Adrenal gland (tissue), 12 donors: ENCODE data around the gene MRPL2. TPM values are rescaled to one million over a fixed set of nuclear protein-coding genes. Genes with fewer than 3 reads are reported as not detected.

Experiments used
- DNase-seq, 7 donors: peaks; one replicate each; pipeline ENCODE4 v3.0.0-alpha.2; 2019 to 2020
- H3K27ac ChIP-seq, 5 donors: fragments of 200-600 bp; sonication (generic) in 4 of 5; 1 replicate in 3 of 5; 2 replicates in 2 of 5; pipeline versions ENCODE4 v1.5.1 to v1.8.0; 2016 to 2020; ENCODE audit warnings: mild to moderate bottlenecking in 1 of 5
- H3K27me3 ChIP-seq: fragments of 200-600 bp; 2 replicates; pipeline ENCODE4 v1.8.0; 2021
- H3K36me3 ChIP-seq, 2 donors: fragments of 200-600 bp; replicated peaks in 1 of 2; 1 replicate in 1 of 2; 2 replicates in 1 of 2; pipeline versions ENCODE4 v1.5.1 to v1.8.0; 2018 to 2022
- H3K4me1 ChIP-seq, 2 donors: fragments of 200-600 bp; replicated peaks in 1 of 2; 1 replicate in 1 of 2; 2 replicates in 1 of 2; pipeline versions ENCODE4 v1.5.1 to v1.8.0; 2018 to 2021
- H3K4me3 ChIP-seq, 4 donors: fragments of 200-600 bp; sonication (generic) in 3 of 4; one replicate each; pipeline ENCODE4 v1.5.1; 2016 to 2018
- H3K9me3 ChIP-seq, 3 donors: fragments of 200-600 bp; sonication (generic) in 1 of 3; replicated peaks in 1 of 3; 1 replicate in 2 of 3; 2 replicates in 1 of 3; pipeline versions ENCODE4 v1.5.1 to v1.8.0; 2016 to 2021
- CTCF ChIP-seq, 6 experiments: fragments of 450-650 bp in 4 of 6; fragments of 200-600 bp in 2 of 6; sonication (generic) in 1 of 6; IDR thresholded peaks; 1 replicate in 5 of 6; 2 replicates in 1 of 6; pipeline versions ENCODE4 v1.5.1 to v1.8.0; 2016 to 2021; ENCODE audit warnings: antibody characterized with exemption in 6 of 6, mild to moderate bottlenecking in 2 of 6, moderate library complexity in 1 of 6
- POLR2A ChIP-seq, 2 donors: fragments of 450-650 bp; IDR thresholded peaks; one replicate each; pipeline ENCODE4 v1.6.1; 2017; ENCODE audit warnings: antibody characterized with exemption in 2 of 2, mild to moderate bottlenecking in 2 of 2, moderate library complexity in 1 of 2
- whole genome bisulfite sequencing, 4 donors: extraction: QIAGEN DNeasy Blood & Tissue Kit in 2 of 4; methylation state at CpG; one replicate each; pipeline versions ENCODE4 v1.1.5 to v1.1.7; 2013 to 2017; 5-methylcytosine and 5-hydroxymethylcytosine counted together
- intact Hi-C, 2 donors: fragments of 100-400 bp; cut with DNase I; formaldehyde crosslinking; loops; one replicate each; pipeline versions ENCODE4 v1.14.1 to v1.15.0; 2022 to 2023
- polyA plus RNA-seq, 3 donors: library from polyadenylated mRNA; stranded (reverse); fragments of 200-250 nt in 2 of 3; fragments of 350-450 nt in 1 of 3; fragmentation: Illumina TruSeq in 1 of 3; extraction: RNeasy Lipid Tissue Mini Kit (QIAGEN cat#74804) in 1 of 3; gene quantifications; one replicate each; pipeline ENCODE4 v1.2.3, GENCODE V29; 2013 to 2014
- total RNA-seq, 9 donors: library from RNA; depleted of rRNA in 4 of 9; stranded (reverse); fragments of >200 nt in 4 of 9; fragments of 120-200 nt in 1 of 9; fragmentation: NEBNext Ultra II Directional in 1 of 9; extraction: Animal tissue kit (Norgen Biotek cat#: 25700) in 1 of 9; gene quantifications; one replicate each; pipeline versions ENCODE4 v1.1.0 to v1.2.4, GENCODE V29; 2013 to 2023
- donor health status: healthy with polysubstance abuse.
- donor health status: Bipolar disorder and iron deficiency.
- donor health status: DM: yes; HTN: yes; CAD: no.
- donor health status: DM: no; HTN: no; CAD: no.
- donor health status: DM: no; HTN: no; CAD: no.
- donor health status: DM: yes; HTN: yes; CAD: no.

MRPL2 gene
- total and polyA plus RNA-seq, 12 donors: 16.7 to 143 (median 75.1) TPM

- Histone ChIP-seq H3K4me1 (peaks cover 0 to 7% of the 10 kb centered on the region in 2 donors), H3K4me3 (peak overlapping the region in 1 of 4 donors; percentile 64), H3K9me3 (no peaks in the 10 kb centered on the region), H3K27ac (peak overlapping the region in 2 of 5 donors; percentile 42 to 77), H3K27me3 (no peaks in the 10 kb centered on the region), H3K36me3 (no peaks in the 10 kb centered on the region)
- TF ChIP-seq CTCF (IDR thresholded peaks at IDR 0.05): no peak
- TF ChIP-seq POLR2A (IDR thresholded peaks at IDR 0.05): peak in 1 of 2 donors; percentile 18
- peak in 6 of 7 donors; percentile 48 to 73 (median 58) for DNase-seq
- intact Hi-C loops: no loop called here
- 41 to 60% (median 52%) methylated on average over 9 of the region's 9 CpGs for WGBS, 4 donors
Observed at GRCh38 chr6:43093436-43094289, 34.4 kb upstream of the MRPL2 start.

GRCh38 chr6:43092635-43093034 is 33.4 kb upstream of the MRPL2 start:
- intact Hi-C loops: no loop called here
- no peaks in the 10 kb centered on the region for H3K9me3 ChIP-seq
- peaks cover 0 to 7% of the 10 kb centered on the region in 2 donors for H3K4me1 ChIP-seq
- DNase-seq: no peak
- no peaks in the 10 kb centered on the region for H3K27me3 ChIP-seq
- TF ChIP-seq POLR2A (IDR thresholded peaks at IDR 0.05): no peak
- no peak for TF ChIP-seq CTCF (IDR thresholded peaks at IDR 0.05)
- H3K36me3 ChIP-seq: no peaks in the 10 kb centered on the region
- H3K4me3 ChIP-seq: no peak overlapping the region
- no peak overlapping the region for H3K27ac ChIP-seq

- TF ChIP-seq POLR2A (IDR thresholded peaks at IDR 0.05) (no peak), CTCF (IDR thresholded peaks at IDR 0.05) (no peak)
- Histone ChIP-seq H3K27me3 (no peaks in the 10 kb centered on the region), H3K4me1 (peaks cover 0 to 7% of the 10 kb centered on the region in 2 donors), H3K27ac (no peak overlapping the region), H3K36me3 (no peaks in the 10 kb centered on the region), H3K9me3 (no peaks in the 10 kb centered on the region), H3K4me3 (no peak overlapping the region)
- no peak for DNase-seq
- WGBS, 4 donors: 78 to 90% (median 88%) methylated on average over 10 of the region's 10 CpGs
- intact Hi-C loops: no loop called here
Observed at GRCh38 chr6:43091436-43091991, 32.3 kb upstream of the MRPL2 start.

GRCh38 chr6:43091020-43091419 is 31.8 kb upstream of the MRPL2 start:
- Histone ChIP-seq H3K36me3 (no peaks in the 10 kb centered on the region), H3K27me3 (no peaks in the 10 kb centered on the region), H3K9me3 (no peaks in the 10 kb centered on the region), H3K4me3 (no peak overlapping the region), H3K4me1 (peaks cover 0 to 7% of the 10 kb centered on the region in 2 donors), H3K27ac (no peak overlapping the region)
- TF ChIP-seq CTCF (IDR thresholded peaks at IDR 0.05): no peak
- TF ChIP-seq POLR2A (IDR thresholded peaks at IDR 0.05): no peak
- intact Hi-C loops: no loop called here
- no peak for DNase-seq
- WGBS, 4 donors: 75 to 81% (median 78%) methylated on average over 5 of the region's 5 CpGs
